Measurements from ENCODE around the gene DEAF1. TPM values are rescaled to one million over a fixed set of nuclear protein-coding genes. Genes with fewer than 3 reads are reported as not detected.

The DEAF1 gene
- total RNA-seq, 4 donors from 2014 or later: 61.8 to 103 (median 87.6) TPM

GRCh38 chr11:679271-680207, 15.5 kb downstream of the DEAF1 start:
- DNase-seq: no peak
- Histone ChIP-seq H3K36me3 (peaks cover 16 to 32% of the 10 kb centered on the region in 2 donors), H3K27me3 (no peaks in the 10 kb centered on the region), H3K9me3 (no peaks in the 10 kb centered on the region), H3K4me1 (no peaks in the 10 kb centered on the region), H3K4me3 (replicated peaks in 1 of 3) (no peak overlapping the region), H3K27ac (no peak overlapping the region)
- WGBS, 2 donors: 94 to 96% methylated on average over 27 to 28 of the region's 36 CpGs
- TF ChIP-seq POLR2A (IDR thresholded peaks at IDR 0.05): no peak
- no peak for TF ChIP-seq CTCF (IDR thresholded peaks at IDR 0.05)
- intact Hi-C loops (cut with DNase I): no loop called here

DNA sequence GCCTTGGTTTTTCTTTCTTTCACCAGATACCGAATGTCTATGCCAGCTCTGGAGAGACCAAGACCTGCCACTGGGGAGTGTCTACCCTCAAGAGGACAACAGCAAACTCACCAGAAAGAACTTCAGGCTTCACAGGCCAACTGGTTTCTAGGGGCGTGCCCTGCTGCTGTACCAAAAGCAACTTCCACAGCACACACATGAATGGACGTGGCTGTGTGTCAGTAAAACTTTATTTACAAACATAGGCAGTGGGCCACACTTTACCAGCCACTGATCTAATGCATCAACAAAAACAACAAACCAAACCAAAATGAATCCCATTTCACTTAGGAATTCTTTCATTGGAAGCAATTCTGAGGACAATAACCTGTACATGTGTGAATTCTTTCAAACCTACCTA, 16.7 kb downstream of the DEAF1 start:
- Histone ChIP-seq H3K4me3 (replicated peaks in 1 of 3) (no peak overlapping the region), H3K27me3 (no peaks in the 10 kb centered on the region), H3K4me1 (no peaks in the 10 kb centered on the region), H3K36me3 (peaks cover 26 to 28% of the 10 kb centered on the region in 2 donors), H3K9me3 (no peaks in the 10 kb centered on the region), H3K27ac (no peak overlapping the region)
- intact Hi-C loops (cut with DNase I): no loop called here
- 92 to 97% methylated on average over 3 of the region's 3 CpGs for WGBS, 2 donors
- TF ChIP-seq CTCF (IDR thresholded peaks at IDR 0.05) (no peak), POLR2A (IDR thresholded peaks at IDR 0.05) (no peak)
- DNase-seq: no peak

DNA sequence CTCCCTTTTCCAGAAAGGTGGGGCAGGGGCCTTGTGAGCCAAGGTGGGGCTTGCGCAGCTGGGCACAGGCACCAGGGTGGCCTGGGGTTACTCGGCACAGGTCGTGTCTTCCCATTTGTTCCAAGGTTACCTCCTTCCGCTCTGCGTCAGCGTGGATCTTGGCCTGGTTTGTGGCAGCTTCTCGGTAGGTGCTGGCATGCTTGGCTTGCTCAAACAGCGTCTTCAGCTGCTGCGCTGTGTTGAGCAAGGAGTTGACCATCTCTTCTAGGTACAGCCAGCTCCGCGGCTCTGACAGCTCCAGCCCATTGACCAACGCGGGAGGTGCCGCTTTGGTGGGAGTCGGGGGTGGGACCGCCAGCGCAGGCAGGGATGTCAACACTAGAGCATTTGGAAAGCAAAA, 20.6 kb downstream of the DEAF1 start:
- Histone ChIP-seq H3K36me3 (peaks cover 23 to 24% of the 10 kb centered on the region in 2 donors), H3K27me3 (no peaks in the 10 kb centered on the region), H3K9me3 (no peaks in the 10 kb centered on the region), H3K4me3 (replicated peaks in 1 of 3) (no peak overlapping the region), H3K27ac (no peak overlapping the region), H3K4me1 (peaks cover 0 to 3% of the 10 kb centered on the region in 2 donors)
- TF ChIP-seq POLR2A (IDR thresholded peaks at IDR 0.05) (no peak), CTCF (IDR thresholded peaks at IDR 0.05) (no peak)
- no peak for DNase-seq
- intact Hi-C loops (cut with DNase I): no loop called here
- WGBS, 2 donors: 95% methylated on average over 17 of the region's 17 CpGs

GRCh38 chr11:673866-674265, 21.2 kb downstream of the DEAF1 start:
- Histone ChIP-seq H3K9me3 (no peaks in the 10 kb centered on the region), H3K36me3 (peaks cover 18 to 23% of the 10 kb centered on the region in 2 donors), H3K4me1 (peaks cover 0 to 3% of the 10 kb centered on the region in 2 donors), H3K27me3 (no peaks in the 10 kb centered on the region), H3K4me3 (replicated peaks in 1 of 3) (no peak overlapping the region), H3K27ac (no peak overlapping the region)
- TF ChIP-seq POLR2A (IDR thresholded peaks at IDR 0.05) (no peak), CTCF (IDR thresholded peaks at IDR 0.05) (no peak)
- WGBS, 2 donors: 93 to 97% methylated on average over 8 of the region's 8 CpGs
- no peak for DNase-seq
- intact Hi-C loops (cut with DNase I): no loop called here

GRCh38 chr11:665704-666281, 29.2 kb downstream of the DEAF1 start:
- H3K4me1 ChIP-seq: peaks cover 3 to 7% of the 10 kb centered on the region in 2 donors
- peaks cover 5 to 6% of the 10 kb centered on the region in 2 donors for H3K36me3 ChIP-seq
- no peak for TF ChIP-seq POLR2A (IDR thresholded peaks at IDR 0.05)
- TF ChIP-seq CTCF (IDR thresholded peaks at IDR 0.05): no peak
- H3K27me3 ChIP-seq: no peaks in the 10 kb centered on the region
- H3K4me3 ChIP-seq (replicated peaks in 1 of 3): no peak overlapping the region
- H3K27ac ChIP-seq: peak overlapping the region in 1 of 3 donors; percentile 26
- DNase-seq: no peak
- WGBS, 2 donors: 84 to 95% methylated on average over 11 of the region's 11 CpGs
- intact Hi-C loops (cut with DNase I): loop anchor here (10.0 kb wide), 1 partner anchor 59 kb away; no protein-coding TSS in a partner anchor
- H3K9me3 ChIP-seq: no peaks in the 10 kb centered on the region
